Germinal center (tissue), 1 donor: Measurements from ENCODE around the gene PTAFR.

Experiments
- DNase-seq: peaks from one replicate; pipeline ENCODE4 v3.0.0; 2012; ENCODE audit warnings: mixed read lengths, low spot score

PTAFR gene

GRCh38 chr1:28118640-28119307 lies 57.7 kb downstream of the PTAFR start:
- no peak for DNase-seq

GRCh38 chr1:28115267-28115666 lies 61.2 kb downstream of the PTAFR start:
- no peak for DNase-seq

GRCh38 chr1:28114844-28115243 lies 61.6 kb downstream of the PTAFR start:
- no peak for DNase-seq

DNA sequence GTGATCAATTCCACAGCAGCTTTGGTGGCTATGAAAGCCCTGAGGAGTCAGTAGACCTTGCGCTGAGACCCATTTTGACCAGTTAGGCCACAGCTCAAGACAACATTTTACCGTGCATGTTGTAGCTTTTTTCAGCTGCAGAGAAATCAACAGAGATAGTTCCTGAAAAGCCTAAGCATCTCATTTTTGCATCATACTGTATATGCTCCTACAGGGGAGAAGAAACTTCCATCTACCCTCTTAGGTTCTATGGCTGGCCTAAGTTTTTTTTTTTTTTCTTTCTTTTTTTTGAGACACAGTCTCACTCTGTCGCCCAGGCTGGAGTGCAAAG lies 63.3 kb downstream of the PTAFR start:
- DNase-seq, result no peak

GRCh38 chr1:28112388-28113241 lies 63.9 kb downstream of the PTAFR start:
- DNase-seq, result no peak

DNA sequence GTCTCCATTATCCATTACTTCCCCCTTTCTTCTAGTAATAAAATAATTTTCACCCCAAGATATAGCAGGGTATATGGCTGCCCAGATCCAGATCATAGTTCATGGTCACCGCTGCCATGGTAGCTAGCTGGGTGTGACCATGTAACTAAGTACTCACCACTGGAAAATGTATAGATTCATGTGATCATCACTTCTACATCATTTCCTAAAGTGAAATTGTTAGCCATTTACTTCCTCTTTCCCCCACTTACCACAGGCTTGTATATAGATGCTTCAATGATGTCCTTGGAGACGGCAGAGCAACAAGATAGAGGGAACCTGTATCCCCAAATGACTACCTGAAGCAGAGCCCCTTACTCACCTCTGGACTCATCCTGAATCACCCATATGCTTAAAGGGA lies 65.3 kb downstream of the PTAFR start:
- peak; percentile 21 for DNase-seq

GRCh38 chr1:28110555-28110954 lies 65.9 kb downstream of the PTAFR start:
- DNase-seq, result no peak

DNA sequence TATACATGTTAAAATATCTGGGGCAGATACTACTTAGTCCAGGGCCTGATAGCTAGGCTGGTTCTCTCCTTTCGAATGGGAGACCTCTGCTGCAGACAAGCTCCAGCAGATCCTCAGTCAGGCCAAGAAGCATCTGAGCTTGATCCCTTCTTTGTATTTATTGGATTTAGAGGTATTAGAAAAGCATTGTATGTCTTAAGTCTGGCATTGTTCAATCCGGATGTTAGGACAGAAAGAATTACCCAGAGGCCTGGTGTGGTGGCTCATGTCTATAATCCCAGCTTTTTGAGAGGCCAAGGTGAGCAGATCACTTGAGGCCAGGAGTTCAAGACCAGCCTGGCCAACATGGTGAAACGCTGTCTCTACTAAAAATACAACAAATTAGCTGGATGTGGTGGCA lies 66.9 kb downstream of the PTAFR start:
- no peak for DNase-seq

- no peak for DNase-seq
These were observed 68.5 kb downstream of the PTAFR start for GRCh38 chr1:28108001-28108400.

GRCh38 chr1:28104866-28105467 lies 71.5 kb downstream of the PTAFR start:
- DNase-seq, result no peak

DNA sequence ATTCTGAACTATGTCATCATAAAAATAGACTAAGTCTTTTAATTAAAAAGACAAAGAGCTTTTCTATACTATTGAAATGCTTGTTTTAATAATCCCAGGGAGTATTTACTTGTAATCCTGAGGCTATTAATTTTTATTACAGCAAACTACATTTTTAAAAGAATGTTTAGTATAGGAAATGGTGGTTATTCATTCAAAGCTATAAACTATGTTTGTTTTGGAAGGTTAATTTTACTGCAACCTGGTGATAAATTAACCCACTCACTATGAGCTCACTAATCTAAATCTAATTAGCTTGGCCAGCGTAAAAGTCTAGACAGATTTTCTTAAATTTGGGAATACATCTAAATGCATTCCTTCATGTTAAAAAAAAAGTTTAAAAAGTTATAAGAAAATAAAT lies 74.3 kb downstream of the PTAFR start:
- DNase-seq, result no peak

DNA sequence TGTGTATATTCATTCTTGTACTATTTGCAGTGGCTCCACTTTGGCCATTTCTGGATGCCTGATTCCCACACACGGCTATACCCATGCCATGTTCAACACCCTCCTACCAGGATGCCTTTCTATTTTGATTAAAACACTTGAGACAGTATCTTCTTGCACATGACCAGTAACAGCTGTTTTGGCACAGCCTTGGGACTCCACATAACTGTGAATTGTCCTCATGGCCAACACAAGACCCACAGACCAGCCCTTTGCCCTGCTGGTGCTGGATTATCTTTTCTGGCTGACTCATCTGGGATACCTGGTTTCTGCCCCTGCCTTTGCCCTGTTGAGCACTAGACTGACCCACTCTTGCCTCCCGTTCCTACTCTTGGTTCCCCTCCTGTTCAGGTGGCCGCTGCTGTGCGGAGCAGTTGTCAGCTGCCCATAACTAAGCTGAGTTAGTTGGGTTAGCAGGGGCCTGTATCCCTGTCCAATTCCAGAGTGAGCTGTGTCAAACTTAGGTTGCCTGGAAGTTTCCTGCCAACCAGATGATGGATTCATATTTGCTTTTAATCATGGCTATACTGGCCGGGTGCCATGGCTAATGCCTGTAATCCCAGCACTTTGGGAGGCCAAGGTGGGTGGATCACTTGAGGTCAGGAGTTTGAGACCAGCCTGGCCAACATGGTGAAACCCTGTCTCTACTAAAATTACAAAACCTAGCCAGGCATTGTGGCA lies 77.3 kb downstream of the PTAFR start:
- no peak for DNase-seq
